HCT116 (cell line): ENCODE results near the gene DQX1. TPM values are rescaled to one million over a fixed set of nuclear protein-coding genes. Genes with fewer than 3 reads are reported as not detected.

ENCODE experiments used
- ATAC-seq: fragments of 200-7000 bp; cut with Tn5 transposase; 2 replicates; pipeline ENCODE4 v1.9.1; 2020; ENCODE audit warnings: mild to moderate bottlenecking, moderate library complexity
- BruUV-seq: library from RNA; stranded (reverse); fragments of 400-500 nt; replicated peaks from 2 replicates; lab custom pipeline; 2021; lab: Mats Ljungman, UMichigan
- CTCF ChIA-PET: fragments of 300-600 bp; sonication (Branson Sonifier 250); formaldehyde crosslinking; loops from one replicate; lab custom pipeline; 2021; ENCODE audit warnings: antibody characterized with exemption; lab: Charles Lee
- POLR2A ChIA-PET: fragments of 300-600, 350-600 bp; sonication (Branson Sonifier 250); formaldehyde crosslinking; loops from one replicate; lab custom pipeline; 2021; ENCODE audit warnings: antibody characterized with exemption; lab: Charles Lee
- RAD21 ChIA-PET, 2 experiments: fragments of 300-600 bp; sonication (Branson Sonifier 250); formaldehyde crosslinking; loops; one replicate each; lab custom pipeline; 2023; ENCODE audit warnings: low total read pairs in 2 of 2; ENCODE audit not compliant: uncharacterized antibody in 2 of 2, unreplicated experiment in 2 of 2, low non-redundant PET in 1 of 2; lab: Charles Lee
- DNase-seq: peaks from one replicate; pipeline ENCODE4 v3.0.0-alpha.2; 2010; ENCODE audit warnings: low read depth, low spot score
- H2AFZ ChIP-seq: fragments of 200-600 bp; shearing (Covaris generic), sonication (generic); 2 replicates; pipeline ENCODE4 v1.6.1; 2017; ENCODE audit warnings: low read depth, mixed run types, mixed read lengths, antibody characterized with exemption, low read length; ENCODE audit not compliant: poor library complexity, severe bottlenecking
- H3K27ac ChIP-seq: 2 replicates; pipeline ENCODE4 v1.5.1; 2012; ENCODE audit warnings: low read depth, low read length
- H3K27me3 ChIP-seq: fragments of 200-600 bp; sonication (generic); 2 replicates; pipeline ENCODE4 v1.6.1; 2016; ENCODE audit warnings: mixed run types, low read length, mixed read lengths; ENCODE audit not compliant: insufficient read depth
- H3K36me3 ChIP-seq, 2 experiments: fragments of 200-500 bp in 1 of 2; fragments of 200-600 bp in 1 of 2; sonication (Bioruptor generic) in 1 of 2; sonication (generic) in 1 of 2; 2 replicates each; pipeline versions ENCODE4 v1.5.1 to v1.6.1; 2014 to 2016; ENCODE audit warnings: low read length in 2 of 2, inconsistent platforms in 1 of 2, mixed read lengths in 1 of 2, mixed run types in 1 of 2; ENCODE audit not compliant: insufficient read depth in 2 of 2, control insufficient read depth in 1 of 2
- H3K4me1 ChIP-seq, 2 experiments: fragments of 200-600 bp in 1 of 2; sonication (generic) in 1 of 2; 2 replicates each; pipeline versions ENCODE4 v1.5.1 to v1.6.1; 2012 to 2017; ENCODE audit warnings: low read length in 2 of 2, inconsistent platforms in 1 of 2, mild to moderate bottlenecking in 1 of 2, mixed read lengths in 1 of 2, mixed run types in 1 of 2, moderate library complexity in 1 of 2; ENCODE audit not compliant: insufficient read depth in 2 of 2, control insufficient read depth in 1 of 2
- H3K4me2 ChIP-seq: fragments of 200-600 bp; sonication (generic); 2 replicates; pipeline ENCODE4 v1.6.1; 2017; ENCODE audit warnings: mixed run types, low read length, mixed read lengths
- H3K4me3 ChIP-seq, 2 experiments: fragments of 200-600 bp in 1 of 2; sonication (generic) in 1 of 2; replicated peaks in 1 of 2; 2 replicates each; pipeline ENCODE4 v1.5.1; 2011 to 2016; ENCODE audit warnings: low read length in 2 of 2, control low read depth in 1 of 2, low read depth in 1 of 2, mild to moderate bottlenecking in 1 of 2, mixed read lengths in 1 of 2, mixed run types in 1 of 2
- H3K79me2 ChIP-seq: fragments of 200-600 bp; sonication (generic); 2 replicates; pipeline ENCODE4 v1.6.1; 2017; ENCODE audit warnings: mild to moderate bottlenecking, mixed run types, low read length, moderate library complexity, mixed read lengths; ENCODE audit not compliant: insufficient read depth
- H3K9ac ChIP-seq: fragments of 200-600 bp; sonication (generic); 2 replicates; pipeline ENCODE4 v1.6.1; 2016; ENCODE audit warnings: low read length, mixed read lengths
- H3K9me2 ChIP-seq: fragments of 200-600 bp; sonication (generic), shearing (Covaris generic); 2 replicates; pipeline ENCODE4 v1.6.1; 2017; ENCODE audit warnings: mixed run types, mild to moderate bottlenecking, moderate library complexity; ENCODE audit not compliant: insufficient read depth
- H3K9me3 ChIP-seq, 2 experiments: fragments of 200-500 bp in 1 of 2; fragments of 200-600 bp in 1 of 2; sonication (Bioruptor generic) in 1 of 2; sonication (generic) in 1 of 2; 2 replicates each; pipeline ENCODE4 v1.6.1; 2014 to 2017; ENCODE audit warnings: low read length in 2 of 2, mixed read lengths in 2 of 2, inconsistent platforms in 1 of 2, low read depth in 1 of 2, mild to moderate bottlenecking in 1 of 2, mixed run types in 1 of 2, moderate library complexity in 1 of 2; ENCODE audit not compliant: control insufficient read depth in 1 of 2, insufficient read depth in 1 of 2
- H4K20me1 ChIP-seq: fragments of 200-600 bp; sonication (generic), shearing (Covaris generic); 2 replicates; pipeline ENCODE4 v1.6.1; 2017; ENCODE audit warnings: mixed run types, mild to moderate bottlenecking, moderate library complexity; ENCODE audit not compliant: insufficient read depth
- CBX3 ChIP-seq: IDR thresholded peaks from 2 replicates; pipeline ENCODE4 v1.6.1; 2012; ENCODE audit warnings: low read depth
- CEBPB ChIP-seq: IDR thresholded peaks from 2 replicates; pipeline ENCODE4 v1.6.1; 2012; ENCODE audit warnings: low read depth
- CTCF ChIP-seq, 3 experiments: fragments of 200-600 bp in 1 of 3; sonication (generic) in 1 of 3; IDR thresholded peaks in 2 of 3; conservative IDR thresholded peaks in 1 of 3; 2 replicates each; pipeline ENCODE4 v1.5.1; 2012 to 2017; ENCODE audit warnings: low read depth in 2 of 3, low read length in 2 of 3, antibody characterized with exemption in 1 of 3, borderline replicate concordance in 1 of 3, control low read depth in 1 of 3, mild to moderate bottlenecking in 1 of 3, mixed read lengths in 1 of 3, mixed run types in 1 of 3, moderate library complexity in 1 of 3; ENCODE audit not compliant: insufficient read depth in 1 of 3
- EZH2 ChIP-seq: fragments of 200-600 bp; sonication (generic); IDR thresholded peaks from 2 replicates; pipeline ENCODE4 v1.6.1; 2017; ENCODE audit warnings: antibody characterized with exemption, mixed run types
- FOSL1 ChIP-seq: IDR thresholded peaks from 2 replicates; pipeline ENCODE4 v1.6.1; 2012; ENCODE audit warnings: low read depth
- POLR2AphosphoS5 ChIP-seq: IDR thresholded peaks from 2 replicates; pipeline ENCODE4 v1.6.1; 2011; ENCODE audit warnings: mild to moderate bottlenecking, low read depth, low read length, moderate library complexity
- RAD21 ChIP-seq: IDR thresholded peaks from 2 replicates; pipeline ENCODE4 v1.6.1; 2012; ENCODE audit warnings: low read depth, mild to moderate bottlenecking
- TCF7L2 ChIP-seq: IDR thresholded peaks from 2 replicates; pipeline ENCODE4 v1.7.0; 2011; ENCODE audit warnings: borderline replicate concordance, inconsistent platforms; ENCODE audit not compliant: insufficient read depth, insufficient read length; ENCODE audit errors: extremely low read depth
- ZFX ChIP-seq: fragments of 450-650 bp; IDR thresholded peaks from 2 replicates; pipeline ENCODE4 v1.6.1; 2017
- intact Hi-C: fragments of 100-400 bp; cut with micrococcal nuclease; formaldehyde crosslinking; loops from 2 replicates; pipeline ENCODE4 v1.10.0; 2022
- total RNA-seq: library from RNA; stranded (reverse); gene quantifications from one replicate; pipeline ENCODE4 v1.2.1, GENCODE V29; 2021; ENCODE audit not compliant: unreplicated experiment
- TF ChIP-seq, protein P1 (sequence below): IDR thresholded peaks from 2 replicates; pipeline ENCODE4 v1.6.1; 2011; ENCODE audit warnings: mild to moderate bottlenecking, low read length, moderate library complexity; ENCODE audit not compliant: insufficient replicate concordance; ENCODE audit errors: extremely low read depth
- TF ChIP-seq, protein P2 (sequence below): IDR thresholded peaks from 2 replicates; pipeline ENCODE4 v1.6.1; 2012
- TF ChIP-seq, protein P3 (sequence below): IDR thresholded peaks from 2 replicates; pipeline ENCODE4 v1.6.1; 2012

DQX1 gene
- total RNA-seq, 1 experiment from 2014 or later = 0.98 TPM

DNA sequence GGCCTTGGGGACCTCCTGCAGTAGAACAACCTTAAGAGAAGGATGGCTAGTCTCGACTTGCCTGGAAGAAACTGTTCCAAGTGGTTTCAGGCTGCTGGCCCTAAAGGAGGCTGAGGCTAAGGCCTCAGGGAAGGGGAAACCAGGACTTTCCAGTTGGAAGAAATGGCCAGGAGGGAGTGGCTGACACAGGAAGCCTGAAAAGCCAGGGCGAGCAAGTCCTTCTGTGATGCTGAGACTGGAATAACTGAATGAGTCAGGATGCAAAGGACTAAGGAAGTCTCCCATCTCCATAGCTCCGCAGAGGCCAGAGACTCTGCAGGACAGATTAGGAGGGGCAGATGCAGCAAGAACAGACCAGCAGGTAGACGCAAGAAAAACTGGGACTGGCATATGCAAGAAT, 11.1 kb upstream of the DQX1 start:
- Histone ChIP-seq H3K9me3 (no peaks in the 10 kb centered on the region), H2AFZ (no peak overlapping the region), H3K36me3 (no peaks in the 10 kb centered on the region; a peak in 1 of 4 replicates), H3K9ac (no peak overlapping the region), H3K27me3 (no peaks in the 10 kb centered on the region), H3K79me2 (no peaks in the 10 kb centered on the region), H3K9me2 (no peaks in the 10 kb centered on the region), H3K4me3 (no peak overlapping the region), H3K4me2 (no peak overlapping the region), H4K20me1 (no peaks in the 10 kb centered on the region), H3K27ac (no peak overlapping the region), H3K4me1 (no peaks in the 10 kb centered on the region)
- BruUV-seq = no TSS peak
- ATAC-seq (no peak), DNase-seq (no peak)
- CTCF ChIA-PET = no interaction called here
- no peak for TF ChIP-seq EZH2
- TF ChIP-seq RAD21 = no peak
- TF ChIP-seq, protein P1, sequence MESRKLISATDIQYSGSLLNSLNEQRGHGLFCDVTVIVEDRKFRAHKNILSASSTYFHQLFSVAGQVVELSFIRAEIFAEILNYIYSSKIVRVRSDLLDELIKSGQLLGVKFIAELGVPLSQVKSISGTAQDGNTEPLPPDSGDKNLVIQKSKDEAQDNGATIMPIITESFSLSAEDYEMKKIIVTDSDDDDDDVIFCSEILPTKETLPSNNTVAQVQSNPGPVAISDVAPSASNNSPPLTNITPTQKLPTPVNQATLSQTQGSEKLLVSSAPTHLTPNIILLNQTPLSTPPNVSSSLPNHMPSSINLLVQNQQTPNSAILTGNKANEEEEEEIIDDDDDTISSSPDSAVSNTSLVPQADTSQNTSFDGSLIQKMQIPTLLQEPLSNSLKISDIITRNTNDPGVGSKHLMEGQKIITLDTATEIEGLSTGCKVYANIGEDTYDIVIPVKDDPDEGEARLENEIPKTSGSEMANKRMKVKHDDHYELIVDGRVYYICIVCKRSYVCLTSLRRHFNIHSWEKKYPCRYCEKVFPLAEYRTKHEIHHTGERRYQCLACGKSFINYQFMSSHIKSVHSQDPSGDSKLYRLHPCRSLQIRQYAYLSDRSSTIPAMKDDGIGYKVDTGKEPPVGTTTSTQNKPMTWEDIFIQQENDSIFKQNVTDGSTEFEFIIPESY = no peak
- no peak for TF ChIP-seq FOSL1
- no peak for TF ChIP-seq CEBPB
- TF ChIP-seq, protein P2, sequence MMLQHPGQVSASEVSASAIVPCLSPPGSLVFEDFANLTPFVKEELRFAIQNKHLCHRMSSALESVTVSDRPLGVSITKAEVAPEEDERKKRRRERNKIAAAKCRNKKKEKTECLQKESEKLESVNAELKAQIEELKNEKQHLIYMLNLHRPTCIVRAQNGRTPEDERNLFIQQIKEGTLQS = no peak
- TF ChIP-seq TCF7L2 = no peak
- TF ChIP-seq, protein P3, sequence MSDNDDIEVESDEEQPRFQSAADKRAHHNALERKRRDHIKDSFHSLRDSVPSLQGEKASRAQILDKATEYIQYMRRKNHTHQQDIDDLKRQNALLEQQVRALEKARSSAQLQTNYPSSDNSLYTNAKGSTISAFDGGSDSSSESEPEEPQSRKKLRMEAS = no peak
- TF ChIP-seq ZFX = no peak
- no peak for TF ChIP-seq CBX3
- TF ChIP-seq POLR2AphosphoS5 = no peak
- TF ChIP-seq CTCF (IDR thresholded peaks at IDR 0.05 in 2 of 3, conservative IDR thresholded peaks at IDR 0.05 in 1 of 3; ENCODE audit: borderline replicate concordance in 1 of 3, insufficient read depth in 1 of 3, low read depth in 2 of 3, low read length in 2 of 3) = no peak
- RAD21 ChIA-PET = no interaction called here
- intact Hi-C loops = no loop called here
- POLR2A ChIA-PET = no interaction called here
